DOHH2 (cell line): ENCODE measurements around the gene CERS6.

ENCODE experiments used
- CTCF ChIP-seq: fragments of 200-600 bp; sonication (generic); IDR thresholded peaks from one replicate; pipeline ENCODE4 v1.5.1; 2014; ENCODE audit warnings: antibody characterized with exemption, mild to moderate bottlenecking, low read depth, low read length; ENCODE audit not compliant: poor library complexity, severe bottlenecking
- EZH2phosphoT487 ChIP-seq: fragments of 200-600 bp; sonication (generic); IDR thresholded peaks from 2 replicates; pipeline ENCODE4 v1.6.1; 2017; ENCODE audit warnings: borderline replicate concordance, mild to moderate bottlenecking, antibody characterized with exemption, low read length, moderate library complexity, mixed read lengths

DNA sequence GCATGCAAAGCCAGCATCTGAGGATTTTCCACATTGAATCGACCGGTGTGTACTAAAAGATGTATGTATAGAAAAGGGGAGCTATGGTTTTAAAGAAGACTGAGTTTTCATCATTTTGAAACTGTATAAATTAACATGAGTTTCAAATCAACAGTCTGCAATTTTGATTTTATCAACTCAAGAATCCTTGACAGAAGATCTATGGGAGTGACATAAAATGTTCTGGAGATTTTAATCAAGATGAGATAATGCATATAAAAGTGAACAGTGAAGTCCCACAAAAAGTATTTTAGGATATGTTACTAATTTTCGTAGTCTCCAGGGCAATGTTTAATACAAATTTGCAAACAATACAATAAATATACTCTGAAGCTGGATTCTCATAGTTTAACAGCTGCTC, 24.0 kb upstream of the CERS6 start:
- no peak for TF ChIP-seq CTCF
- TF ChIP-seq EZH2phosphoT487: no peak
